GM18861 (cell line): ENCODE measurements around the gene CPT1A.

ENCODE experiments used
- ATAC-seq: cut with Tn5 transposase; IDR thresholded peaks from one replicate; pipeline ENCODE4 v1.9.1; 2021; ENCODE audit not compliant: unreplicated experiment

Gene CPT1A

DNA sequence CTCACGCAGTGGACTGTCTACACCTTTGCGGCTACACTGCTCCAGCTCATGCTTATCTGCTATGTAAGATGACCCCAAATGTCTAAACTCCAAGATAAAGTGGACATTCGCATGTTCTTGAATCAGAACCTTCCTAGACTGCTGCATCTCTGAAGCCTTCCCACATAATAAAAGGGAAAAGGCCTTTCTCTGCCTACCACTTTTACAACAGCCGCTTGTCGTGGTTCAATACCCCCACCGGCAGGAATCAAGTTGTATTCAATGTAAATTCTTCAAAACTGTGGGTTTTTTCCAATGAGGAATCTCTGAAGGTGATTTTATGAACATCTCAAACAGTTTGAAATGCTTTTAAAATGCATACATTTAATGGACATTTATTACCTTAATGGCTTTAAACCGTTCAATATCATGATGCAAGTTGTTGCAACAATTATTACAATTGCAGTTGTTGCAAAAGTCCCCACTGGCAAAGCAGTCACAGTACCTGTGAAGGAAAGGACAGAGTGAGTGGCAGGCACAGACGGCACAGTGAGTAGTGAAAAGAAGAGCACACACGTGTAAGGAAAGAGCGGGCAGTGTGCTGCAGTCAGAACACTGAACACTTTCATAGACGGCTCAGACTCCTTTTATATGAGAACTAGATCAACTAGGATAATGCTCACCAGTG is 126.1 kb downstream of the CPT1A start:
- ATAC-seq: no peak

DNA sequence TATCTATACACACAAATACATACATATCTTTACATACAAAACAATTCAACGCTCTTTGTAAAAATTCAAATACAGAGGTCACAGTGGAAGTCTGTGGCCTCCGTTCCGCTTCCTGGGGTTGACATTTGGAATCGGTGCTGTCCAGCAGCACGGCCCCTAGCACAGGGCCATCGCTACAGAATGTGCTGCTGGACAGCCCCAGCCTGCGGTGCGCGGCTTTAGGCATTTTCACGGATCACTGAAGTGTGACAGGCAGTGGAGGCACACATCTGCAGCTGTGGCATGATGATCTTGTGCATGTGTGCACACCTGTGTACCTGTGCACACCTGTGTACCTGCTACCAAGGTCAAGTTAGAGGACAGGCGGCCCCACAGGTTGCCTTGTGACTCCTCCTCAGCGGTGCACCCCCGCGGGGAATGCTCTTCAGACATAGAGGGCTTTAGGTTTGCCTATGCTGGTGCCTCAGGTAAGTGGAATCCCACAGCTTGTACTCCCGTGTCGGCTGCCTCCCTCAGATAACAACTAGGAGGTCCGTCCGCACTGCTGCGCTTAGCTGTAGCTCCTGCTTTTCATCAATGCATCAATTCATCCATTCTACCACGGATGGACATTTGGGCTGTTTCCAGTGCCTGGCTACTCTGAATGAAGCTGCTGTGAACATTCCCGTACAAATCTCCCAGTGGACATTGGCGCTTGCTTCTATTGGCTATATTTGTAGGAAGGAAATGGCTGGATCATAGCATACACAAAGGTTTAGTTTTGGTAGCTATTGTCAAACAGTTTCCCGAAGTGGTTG is 127.5 kb downstream of the CPT1A start:
- no peak for ATAC-seq

DNA sequence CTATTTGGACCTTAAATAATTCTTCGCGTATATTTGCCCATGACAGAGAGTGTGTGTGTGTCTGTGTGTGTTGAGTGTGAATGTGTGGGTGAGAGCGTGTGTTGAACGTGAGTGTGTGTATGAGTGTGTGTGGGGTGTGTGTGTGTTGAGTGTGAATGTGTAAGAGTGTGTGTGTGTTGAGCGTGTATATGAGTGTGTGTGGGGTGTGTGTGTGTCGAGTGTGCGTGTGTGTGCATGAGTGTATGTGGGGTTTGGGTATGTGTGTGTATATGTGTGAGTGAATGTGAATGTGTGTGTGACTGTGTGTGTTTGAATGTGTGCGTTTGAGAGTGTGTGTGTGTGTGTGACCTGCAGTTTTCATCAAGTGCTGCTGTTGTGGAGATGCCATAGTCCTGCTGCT is 130.6 kb downstream of the CPT1A start:
- no peak for ATAC-seq

DNA sequence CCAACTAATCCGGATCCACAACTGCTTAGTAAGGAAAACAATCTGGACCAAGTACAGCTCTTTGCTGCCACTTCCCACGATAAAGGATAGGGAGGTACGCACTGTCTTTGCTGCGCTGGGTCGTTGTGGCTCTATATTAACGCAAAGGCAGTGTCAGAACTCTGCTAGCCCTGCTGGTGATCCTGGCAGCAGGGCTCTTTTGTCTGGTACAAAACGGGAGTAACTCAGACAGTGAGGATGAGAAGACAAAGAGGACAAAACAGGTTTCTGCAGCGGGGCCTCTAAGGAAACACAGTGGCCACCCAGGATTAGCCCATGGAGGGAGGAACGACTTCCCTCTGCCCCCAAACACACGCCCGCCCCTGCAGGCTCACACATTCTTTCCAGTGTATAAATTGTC is 131.3 kb downstream of the CPT1A start:
- no peak for ATAC-seq

DNA sequence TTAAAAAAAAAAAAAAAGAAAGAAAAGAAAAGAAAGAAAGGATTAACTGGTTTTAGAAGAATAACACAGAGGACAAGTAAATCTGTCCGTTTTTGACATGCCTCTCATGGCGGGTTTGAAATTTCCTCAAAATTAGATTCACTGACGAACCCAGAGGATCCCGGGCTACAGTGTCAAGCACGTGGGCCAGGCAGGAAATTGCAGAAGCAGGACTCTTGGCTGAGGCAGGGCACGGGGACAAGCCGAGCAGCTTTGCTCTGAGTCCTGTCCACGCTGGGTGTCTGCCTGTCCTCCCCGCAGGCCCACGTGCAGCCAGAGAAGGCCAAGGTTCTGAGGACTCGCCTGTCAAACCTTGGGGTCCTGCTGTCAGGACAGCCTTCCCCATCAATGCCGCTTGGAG is 132.7 kb downstream of the CPT1A start:
- no peak for ATAC-seq

DNA sequence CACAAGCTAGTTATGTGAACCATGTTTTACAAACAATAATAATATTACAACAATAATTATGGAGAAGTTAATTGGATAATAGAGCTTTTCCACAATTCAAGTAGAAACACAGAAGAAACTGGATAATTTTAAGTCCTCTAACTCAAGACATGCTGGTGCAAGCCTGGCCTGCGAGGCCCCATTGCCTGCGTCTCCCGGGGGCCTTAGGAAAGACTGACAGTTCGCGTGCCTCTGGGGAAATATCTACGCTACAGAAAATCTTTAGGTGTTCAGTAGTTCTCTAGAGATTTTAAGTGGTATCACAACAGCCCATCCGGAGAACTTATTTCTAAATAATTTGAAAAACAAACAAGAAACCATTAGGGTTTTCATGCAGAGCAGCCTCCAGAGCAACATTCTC is 134.2 kb downstream of the CPT1A start:
- ATAC-seq: no peak

DNA sequence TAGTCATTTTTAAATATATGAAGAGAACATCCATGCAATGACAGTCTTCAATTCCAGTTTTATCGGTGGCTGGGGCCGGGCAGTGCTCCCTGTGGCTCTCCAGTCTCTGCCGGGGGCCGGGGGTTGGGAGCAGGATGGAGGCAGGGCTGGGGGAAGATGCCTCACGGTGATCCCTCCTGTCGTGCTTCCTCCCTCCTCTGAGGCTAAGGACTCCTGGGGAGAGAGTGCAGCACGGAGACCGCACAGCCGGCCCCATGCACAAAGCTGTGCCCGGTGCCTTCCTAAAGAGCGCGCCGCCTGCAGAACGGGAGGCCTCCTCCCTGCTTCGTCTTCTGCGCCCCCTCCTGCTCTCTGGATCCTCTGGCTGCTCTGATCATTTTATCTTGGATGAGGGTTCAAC is 136.8 kb downstream of the CPT1A start:
- ATAC-seq: no peak
